ENCODE results near the gene DRICH1.
"Not testable (repeated sequence)": the region's sequence is repeated elsewhere in the genome, so short reads cannot be mapped to it uniquely, and the experiment has no call there.

GRCh38 chr22:23560215-23560614 lies 71.9 kb downstream of the DRICH1 start:
- not testable (repeated sequence) for TF ChIP-seq CTCF, POLR2A (IDR thresholded peaks at IDR 0.05)
